H1 (cell line): ENCODE measurements around the gene POLE. TPM values are rescaled to one million over a fixed set of nuclear protein-coding genes. Genes with fewer than 3 reads are reported as not detected.

Experiments
- CTCF ChIA-PET: fragments of 300-600 bp; sonication (Branson Sonifier 250); formaldehyde crosslinking; loops from one replicate; lab custom pipeline; 2021; ENCODE audit not compliant: partially characterized antibody; lab: Charles Lee
- POLR2A ChIA-PET: fragments of 300-600 bp; sonication (Branson Sonifier 250); formaldehyde crosslinking; loops from one replicate; lab custom pipeline; 2021; ENCODE audit warnings: inconsistent platforms; ENCODE audit not compliant: partially characterized antibody; lab: Charles Lee
- DNase-seq, 2 experiments: peaks; one replicate each; pipeline versions ENCODE4 v3.0.0 to v3.0.0-alpha.2; 2010 to 2022; ENCODE audit warnings: low spot score in 2 of 2, low read depth in 1 of 2, mixed read lengths in 1 of 2
- FAIRE-seq: peaks from 2 replicates; lab custom pipeline; 2011; peaks lifted over from hg19 to GRCh38; lab: Jason Lieb, UNC
- H2AFZ ChIP-seq: 2 replicates; pipeline ENCODE4 v1.8.1; 2012; ENCODE audit warnings: low read length, inconsistent platforms
- H2AK5ac ChIP-seq: 2 replicates; pipeline ENCODE4 v1.6.1; 2013; ENCODE audit warnings: low read depth, low read length
- H2BK120ac ChIP-seq: replicated peaks from 2 replicates; pipeline ENCODE3; 2013; ENCODE audit warnings: low read depth, low read length, inconsistent platforms
- H2BK12ac ChIP-seq: 2 replicates; pipeline ENCODE4 v1.6.1; 2013; ENCODE audit warnings: low read depth, low read length
- H2BK15ac ChIP-seq: 2 replicates; pipeline ENCODE4 v1.6.1; 2013; ENCODE audit warnings: low read length
- H2BK20ac ChIP-seq: 2 replicates; pipeline ENCODE4 v1.6.1; 2013; ENCODE audit warnings: low read length
- H2BK5ac ChIP-seq: 2 replicates; pipeline ENCODE4 v1.6.1; 2013; ENCODE audit warnings: low read depth, low read length
- H3K14ac ChIP-seq: 2 replicates; pipeline ENCODE4 v1.6.1; 2013; ENCODE audit warnings: inconsistent platforms; ENCODE audit not compliant: insufficient read length
- H3K18ac ChIP-seq: 2 replicates; pipeline ENCODE4 v1.6.1; 2013; ENCODE audit warnings: low read length; ENCODE audit errors: extremely low read depth
- H3K23ac ChIP-seq: 2 replicates; pipeline ENCODE4 v1.6.1; 2013; ENCODE audit warnings: inconsistent platforms; ENCODE audit not compliant: insufficient read length
- H3K23me2 ChIP-seq: 2 replicates; pipeline ENCODE4 v1.6.1; 2013; ENCODE audit warnings: low read depth, low read length
- H3K27ac ChIP-seq: 2 replicates; pipeline ENCODE4 v1.6.1; 2011; ENCODE audit warnings: low read depth, low read length, inconsistent platforms
- H3K27me3 ChIP-seq, 4 experiments: replicated peaks in 1 of 4; 1 replicate in 1 of 4; 2 replicates in 3 of 4; pipeline versions ENCODE4 v1.6.1 to v1.8.1; 2011 to 2013; ENCODE audit warnings: low read length in 3 of 4, mild to moderate bottlenecking in 3 of 4, inconsistent platforms in 2 of 4, mixed read lengths in 2 of 4, moderate library complexity in 1 of 4; ENCODE audit not compliant: control insufficient read depth in 3 of 4, insufficient read depth in 3 of 4; ENCODE audit errors: extremely low read depth in 1 of 4
- H3K36me3 ChIP-seq, 4 experiments: 2 replicates each; pipeline versions ENCODE4 v1.6.1 to v1.8.1; 2011 to 2013; ENCODE audit warnings: mild to moderate bottlenecking in 4 of 4, low read length in 3 of 4, moderate library complexity in 2 of 4, control low read depth in 1 of 4, inconsistent platforms in 1 of 4; ENCODE audit not compliant: insufficient read depth in 4 of 4, control insufficient read depth in 2 of 4
- H3K4ac ChIP-seq: replicated peaks from 2 replicates; pipeline ENCODE3; 2013; ENCODE audit warnings: low read length, low read depth, mixed read lengths, inconsistent platforms; ENCODE audit not compliant: insufficient read length
- H3K4me1 ChIP-seq, 4 experiments: replicated peaks in 1 of 4; 1 replicate in 1 of 4; 2 replicates in 3 of 4; pipeline versions ENCODE4 v1.6.1 to v1.8.1; 2011 to 2013; ENCODE audit warnings: low read length in 3 of 4, inconsistent platforms in 2 of 4, mixed read lengths in 1 of 4; ENCODE audit not compliant: insufficient read depth in 4 of 4, control insufficient read depth in 3 of 4
- H3K4me2 ChIP-seq, 2 experiments: 2 replicates each; pipeline versions ENCODE4 v1.6.1 to v1.8.1; 2011 to 2013; ENCODE audit warnings: low read depth in 2 of 2, low read length in 2 of 2, control low read depth in 1 of 2, inconsistent platforms in 1 of 2, mild to moderate bottlenecking in 1 of 2; ENCODE audit not compliant: insufficient read depth in 1 of 2
- H3K4me3 ChIP-seq, 4 experiments: fragments of 200-600, 300-600 bp in 1 of 4; sonication (generic), shearing (Covaris generic), sonication (Bioruptor Twin) in 1 of 4; 2 replicates each; pipeline versions ENCODE4 v1.5.1 to v1.8.1; 2011 to 2016; ENCODE audit warnings: low read length in 4 of 4, low read depth in 3 of 4, control low read depth in 2 of 4, inconsistent platforms in 2 of 4, mild to moderate bottlenecking in 2 of 4, mixed read lengths in 1 of 4, moderate library complexity in 1 of 4; ENCODE audit not compliant: insufficient read depth in 2 of 4; ENCODE audit errors: extremely low read depth in 1 of 4
- H3K56ac ChIP-seq: replicated peaks from 2 replicates; pipeline ENCODE3; 2013; ENCODE audit warnings: low read depth, mild to moderate bottlenecking, mixed read lengths, low read length, inconsistent platforms; ENCODE audit not compliant: insufficient read length
- H3K79me1 ChIP-seq: 2 replicates; pipeline ENCODE4 v1.6.1; 2013; ENCODE audit warnings: low read depth, low read length, control low read depth
- H3K79me2 ChIP-seq, 2 experiments: 2 replicates each; pipeline versions ENCODE4 v1.6.1 to v1.8.1; 2012 to 2013; ENCODE audit warnings: low read length in 2 of 2, mild to moderate bottlenecking in 2 of 2, inconsistent platforms in 1 of 2; ENCODE audit not compliant: insufficient read depth in 2 of 2, control insufficient read depth in 1 of 2
- H3K9ac ChIP-seq, 4 experiments: replicated peaks in 1 of 4; 1 replicate in 1 of 4; 2 replicates in 3 of 4; pipeline versions ENCODE4 v1.6.1 to v1.8.1; 2011 to 2013; ENCODE audit warnings: low read depth in 3 of 4, low read length in 3 of 4, control low read depth in 2 of 4, mild to moderate bottlenecking in 2 of 4, moderate library complexity in 2 of 4, inconsistent platforms in 1 of 4; ENCODE audit errors: extremely low read depth in 1 of 4
- H3K9me3 ChIP-seq, 2 experiments: 2 replicates each; pipeline versions ENCODE4 v1.6.1 to v1.8.1; 2012 to 2013; ENCODE audit warnings: mild to moderate bottlenecking in 2 of 2, moderate library complexity in 2 of 2, control low read depth in 1 of 2, inconsistent platforms in 1 of 2, low read depth in 1 of 2, low read length in 1 of 2, mixed read lengths in 1 of 2; ENCODE audit not compliant: insufficient read depth in 2 of 2
- H4K20me1 ChIP-seq, 2 experiments: replicated peaks in 1 of 2; 2 replicates each; pipeline versions ENCODE3 to v1.8.1; 2011 to 2013; ENCODE audit warnings: inconsistent platforms in 2 of 2, low read length in 2 of 2, mild to moderate bottlenecking in 1 of 2; ENCODE audit not compliant: insufficient read depth in 2 of 2, control insufficient read depth in 1 of 2
- H4K5ac ChIP-seq: 2 replicates; pipeline ENCODE4 v1.6.1; 2013; ENCODE audit warnings: low read length, low read depth, mixed read lengths, inconsistent platforms; ENCODE audit not compliant: insufficient read length
- H4K8ac ChIP-seq: 2 replicates; pipeline ENCODE4 v1.8.0; 2013; ENCODE audit warnings: mild to moderate bottlenecking, moderate library complexity, low read length, inconsistent platforms; ENCODE audit not compliant: insufficient read depth; ENCODE audit errors: extremely low read depth
- H4K91ac ChIP-seq: replicated peaks from 2 replicates; pipeline ENCODE3; 2013; ENCODE audit warnings: low read length, mixed read lengths, inconsistent platforms; ENCODE audit not compliant: insufficient read length
- CHD2 ChIP-seq: IDR thresholded peaks from 2 replicates; pipeline ENCODE4 v1.6.1; 2012; ENCODE audit warnings: low read length, improper control_type of control experiment
- CTCF ChIP-seq, 3 experiments: IDR thresholded peaks; 1 replicate in 2 of 3; 2 replicates in 1 of 3; pipeline versions ENCODE4 v1.5.1 to v1.6.1; 2011; ENCODE audit warnings: low read length in 3 of 3, mild to moderate bottlenecking in 3 of 3, inconsistent platforms in 2 of 3, low read depth in 1 of 3, moderate library complexity in 1 of 3; ENCODE audit not compliant: insufficient read depth in 1 of 3; ENCODE audit errors: control extremely low read depth in 1 of 3
- EGR1 ChIP-seq: IDR thresholded peaks from 2 replicates; pipeline ENCODE4 v1.6.1; 2011; ENCODE audit warnings: low read depth, low read length, borderline replicate concordance
- KDM1A ChIP-seq: fragments of 200-600, 300-600 bp; sonication (generic); IDR thresholded peaks from 2 replicates; pipeline ENCODE4 v1.7.1; 2016; ENCODE audit warnings: mild to moderate bottlenecking, low read length, borderline replicate concordance
- POLR2AphosphoS5 ChIP-seq: IDR thresholded peaks from 2 replicates; pipeline ENCODE4 v1.6.1; 2011; ENCODE audit warnings: low read depth, low read length
- SIX5 ChIP-seq: IDR thresholded peaks from 2 replicates; pipeline ENCODE4 v1.6.1; 2011; ENCODE audit warnings: mild to moderate bottlenecking, low read depth, low read length
- YY1 ChIP-seq: IDR thresholded peaks from 2 replicates; pipeline ENCODE4 v1.6.1; 2011; ENCODE audit warnings: low read depth, mild to moderate bottlenecking, low read length
- WGBS, 2 experiments: shearing (Covaris generic) in 1 of 2; methylation state at CpG; one replicate each; pipeline versions ENCODE4 v1.1.6 to v1.1.7; 2013 to 2015; ENCODE audit warnings: low lambda C conversion rate in 2 of 2, mixed read lengths in 2 of 2, inconsistent platforms in 1 of 2, low coverage in 1 of 2, missing lambda C conversion rate in 1 of 2; ENCODE audit not compliant: insufficient replicate concordance in 2 of 2, insufficient coverage in 1 of 2, insufficient read length in 1 of 2; ENCODE audit errors: extremely low coverage in 1 of 2, missing lambda C conversion rate in 1 of 2; 5-methylcytosine and 5-hydroxymethylcytosine counted together
- polyA plus RNA-seq, 7 experiments: library from polyadenylated mRNA; depleted of rRNA in 3 of 7; stranded (reverse) in 5 of 7; unstranded in 2 of 7; fragments of >200 nt in 5 of 7; fragments of 200-250 nt in 2 of 7; gene quantifications; 1 replicate in 5 of 7; 2 replicates in 1 of 7; 4 replicates in 1 of 7; pipeline versions ENCODE4 v1.2.1 to v1.2.3, GENCODE V29; 2011 to 2013; ENCODE audit warnings: missing spikeins in 2 of 7, mixed read lengths in 2 of 7
- total RNA-seq: library from RNA; stranded (reverse); fragmentation: NEBNext Ultra II Directional; extraction: Animal tissue kit (Norgen Biotek cat#: 25700); gene quantifications from 2 replicates; pipeline ENCODE4 v1.2.1, GENCODE V29; 2021

The POLE gene
- total and polyA plus RNA-seq, 2 of the 8 experiments (the other 6 are each of a cell fraction or from before 2014, with no cell fraction given): 59.7 to 115 TPM

- H3K23ac ChIP-seq: no peak overlapping the region
- TF ChIP-seq YY1 (no peak), CTCF (IDR thresholded peaks at IDR 0.05; ENCODE audit: control extremely low read depth in 1 of 3, insufficient read depth in 1 of 3, low read depth in 1 of 3, low read length in 3 of 3) (no peak), KDM1A (no peak), SIX5 (no peak), EGR1 (peak; percentile 24; the same call in 1 of the 2 replicates), POLR2AphosphoS5 (peak; percentile 47; the same call in 1 of the 2 replicates), CHD2 (no peak)
- H2BK20ac ChIP-seq: no peak overlapping the region
- peaks cover 21 to 48% (median 39%) of the 10 kb centered on the region in 4 experiments for H3K27me3 ChIP-seq
- H2AFZ ChIP-seq: no peak overlapping the region
- H3K9ac ChIP-seq: no peak overlapping the region
- H2BK12ac ChIP-seq: no peak overlapping the region
- H2AK5ac ChIP-seq: no peak overlapping the region
- no peak overlapping the region for H4K5ac ChIP-seq
- H3K9me3 ChIP-seq: peaks cover 0 to 3% of the 10 kb centered on the region in 2 experiments; a peak in 1 of 4 replicates
- peaks cover 15 to 24% of the 10 kb centered on the region in 2 experiments for H4K20me1 ChIP-seq
- H4K91ac ChIP-seq: no peak overlapping the region
- H3K4me2 ChIP-seq: peak overlapping the region; percentile 63 to 67
- WGBS, 2 experiments: 10% methylated on average over 8 of the region's 24 CpGs; no CpG with 5 or more reads in 1 of the 2 experiments
- peaks cover 2% of the 10 kb centered on the region; the same call in 1 of the 2 replicates for H3K79me1 ChIP-seq
- H3K4me1 ChIP-seq: peaks cover 0 to 6% (median 5%) of the 10 kb centered on the region in 4 experiments; a peak in 2 of 7 replicates
- H3K27ac ChIP-seq: no peak overlapping the region
- FAIRE-seq (no peak), DNase-seq (peak in 1 of 2 experiments; percentile 84)
- no peak overlapping the region for H3K14ac ChIP-seq
- peaks cover 18% of the 10 kb centered on the region; the same call in 1 of the 2 replicates for H3K23me2 ChIP-seq
- no peak overlapping the region for H3K4ac ChIP-seq
- H2BK120ac ChIP-seq: no peak overlapping the region
- ChIA-PET CTCF (interaction anchor here (1.2 to 1.5 kb wide), 3 partner anchors 18 to 167 kb away, joined by 3 read pairs; no protein-coding TSS in a partner anchor), POLR2A (interaction anchor here (1.1 to 6.6 kb wide), 9 partner anchors 10 to 152 kb away, joined by 3 to 60 read pairs (median 13); partner anchors contain the start of genes LRCOL1 and P2RX2)
- H3K18ac ChIP-seq: peak overlapping the region; percentile 48; the same call in 1 of the 2 replicates
- H2BK5ac ChIP-seq: no peak overlapping the region
- H3K79me2 ChIP-seq: no peaks in the 10 kb centered on the region
- no peak overlapping the region for H3K56ac ChIP-seq
- peaks cover 2 to 9% (median 6%) of the 10 kb centered on the region in 4 experiments; a peak in 6 of 8 replicates for H3K36me3 ChIP-seq
- no peak overlapping the region for H2BK15ac ChIP-seq
- H3K4me3 ChIP-seq: peak overlapping the region in 3 of 4 experiments; percentile 10 to 59 (median 15); a peak in 6 of 8 replicates
- no peak overlapping the region for H4K8ac ChIP-seq
Observed at GRCh38 chr12:132582058-132582420, 105.1 kb downstream of the POLE start.
